Measurements from ENCODE around the gene ATXN1.
"Not testable (repeated sequence)": the region's sequence is repeated elsewhere in the genome, so short reads cannot be mapped to it uniquely, and the experiment has no call there.

Gene ATXN1

DNA sequence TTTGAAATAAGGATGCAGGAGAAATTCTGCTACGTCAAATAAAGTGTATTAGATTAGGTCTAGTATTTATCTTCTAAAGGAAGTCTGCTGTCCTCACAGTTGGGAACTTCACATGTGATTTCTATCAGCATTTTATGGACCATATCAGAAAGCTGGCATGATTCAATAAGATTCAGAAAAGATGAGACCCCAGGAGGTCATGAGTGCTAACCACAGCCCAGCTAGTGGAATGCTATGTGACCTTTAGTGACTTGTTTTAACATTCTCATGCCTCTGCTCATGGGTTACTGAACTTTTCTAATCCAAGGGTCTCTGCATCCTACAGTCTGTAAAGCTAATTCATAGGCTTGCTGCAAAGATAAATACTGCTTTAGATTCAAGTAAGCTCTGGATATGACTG is 372.8 kb downstream of the ATXN1 start:
- DNase-seq (ENCODE audit: low read depth), result no peak

DNA sequence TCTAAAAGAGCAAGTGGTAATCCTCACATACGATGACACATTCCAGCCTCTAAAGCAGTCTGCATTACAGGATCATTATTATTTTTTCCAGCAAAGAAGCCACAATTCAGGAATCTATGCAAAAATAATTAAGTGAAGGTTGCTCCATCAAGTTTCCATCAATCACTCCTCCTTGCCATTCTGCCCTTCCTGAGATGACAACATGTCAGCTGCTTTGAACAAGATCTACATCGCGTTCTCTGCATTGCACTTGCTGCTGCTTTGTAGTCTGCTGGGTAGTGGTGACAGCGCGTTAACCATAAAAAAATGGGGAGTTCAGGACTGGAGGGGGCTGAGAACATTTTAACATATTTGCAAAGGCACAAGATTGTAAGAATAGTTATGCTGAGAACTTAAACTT is 375.2 kb downstream of the ATXN1 start:
- no peak for DNase-seq (ENCODE audit: low read depth)

DNA sequence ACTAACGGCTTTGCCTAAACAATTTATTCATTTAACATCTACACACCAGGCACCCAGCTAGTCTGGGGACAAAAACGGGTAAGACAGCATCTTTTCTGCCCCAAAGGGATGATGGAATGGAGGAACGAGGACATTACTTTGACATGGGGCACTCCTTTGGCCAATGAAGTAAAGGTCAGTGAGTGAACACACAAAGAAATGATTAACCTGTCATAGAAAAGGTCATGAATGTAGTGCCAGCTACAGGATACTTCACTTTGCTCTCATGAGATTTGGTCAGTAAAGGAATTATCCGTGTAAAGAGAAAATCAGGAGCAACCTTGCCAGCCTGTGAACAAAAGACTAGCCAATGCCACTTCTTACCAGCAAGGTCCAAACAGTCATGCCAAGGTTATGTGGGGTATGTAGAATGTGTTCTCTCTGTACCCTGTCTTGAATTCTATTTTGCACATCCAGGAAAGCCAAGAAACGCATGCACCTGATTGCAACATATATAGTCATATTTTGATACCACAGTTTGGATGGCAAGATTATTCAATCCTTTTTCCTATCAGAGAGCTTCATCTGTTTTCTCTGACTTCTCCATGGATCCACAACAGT is 377.6 kb downstream of the ATXN1 start:
- DNase-seq (ENCODE audit: low read depth), result no peak

DNA sequence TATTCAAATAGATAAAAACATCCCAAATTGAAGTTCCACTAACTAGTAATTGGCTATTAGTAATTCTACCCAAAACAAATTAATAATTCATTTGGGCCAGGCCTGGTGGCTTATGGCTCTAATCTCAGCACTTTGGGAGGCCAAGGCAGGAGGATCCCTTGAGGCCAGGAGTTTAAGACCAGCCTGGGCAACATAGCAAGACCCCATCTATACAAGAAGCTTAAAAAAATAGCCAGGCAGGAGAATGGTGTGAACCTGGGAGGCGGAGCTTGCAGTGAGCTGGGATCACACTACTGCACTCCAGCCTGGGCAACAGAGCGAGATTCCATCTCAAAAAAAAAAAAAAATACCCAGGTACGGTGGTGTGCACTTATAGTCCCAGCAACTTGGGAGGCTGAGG is 379.3 kb downstream of the ATXN1 start:
- not testable (repeated sequence) for DNase-seq (ENCODE audit: low read depth)

DNA sequence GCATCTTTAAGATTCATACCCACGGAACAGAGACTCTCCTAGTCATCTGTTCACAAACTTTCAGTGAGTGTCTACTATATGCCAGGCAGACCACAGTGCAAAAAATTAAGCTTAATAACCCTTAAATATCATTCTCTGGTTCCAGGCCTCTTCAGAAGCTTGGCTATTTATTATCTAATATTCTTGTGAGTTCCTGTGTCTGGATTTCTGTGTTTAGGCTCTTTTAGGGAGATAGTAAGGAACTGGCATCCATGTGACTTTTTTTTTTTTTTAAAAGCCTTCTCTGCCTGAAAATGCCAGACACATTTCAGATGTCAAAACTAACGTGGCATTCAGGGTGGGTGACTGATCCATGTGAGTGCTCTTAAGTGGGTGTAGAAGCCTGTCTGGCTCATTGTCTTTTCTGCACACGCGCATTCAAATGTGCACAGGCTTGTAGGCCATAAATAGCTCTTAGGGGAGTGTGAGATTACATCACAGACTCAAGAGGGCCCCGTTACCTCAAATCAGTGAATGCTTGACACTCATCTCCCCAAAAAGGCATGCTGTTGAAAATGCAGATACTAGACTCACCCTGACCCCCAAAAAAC is 380.9 kb downstream of the ATXN1 start:
- DNase-seq (ENCODE audit: low read depth), result no peak

DNA sequence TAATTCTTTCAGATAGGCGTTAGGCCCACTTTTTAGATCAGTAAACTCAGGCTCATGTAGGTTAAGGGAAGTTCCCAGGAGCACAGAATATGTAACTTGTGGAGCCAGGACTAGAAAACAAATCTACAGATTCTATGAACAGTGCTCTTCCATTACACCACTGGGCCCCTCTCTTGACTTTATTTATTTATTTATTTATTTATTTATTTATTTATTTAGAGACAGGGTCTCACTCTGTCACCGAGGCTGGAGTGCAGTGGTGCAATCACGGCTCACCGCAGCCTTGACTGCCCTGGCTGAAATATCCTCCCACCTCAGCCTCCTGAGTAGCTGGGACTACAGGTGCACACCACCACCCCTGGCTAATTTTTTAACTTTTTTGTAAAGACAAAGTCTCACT is 382.9 kb downstream of the ATXN1 start:
- not testable (repeated sequence) for DNase-seq (ENCODE audit: low read depth)

DNA sequence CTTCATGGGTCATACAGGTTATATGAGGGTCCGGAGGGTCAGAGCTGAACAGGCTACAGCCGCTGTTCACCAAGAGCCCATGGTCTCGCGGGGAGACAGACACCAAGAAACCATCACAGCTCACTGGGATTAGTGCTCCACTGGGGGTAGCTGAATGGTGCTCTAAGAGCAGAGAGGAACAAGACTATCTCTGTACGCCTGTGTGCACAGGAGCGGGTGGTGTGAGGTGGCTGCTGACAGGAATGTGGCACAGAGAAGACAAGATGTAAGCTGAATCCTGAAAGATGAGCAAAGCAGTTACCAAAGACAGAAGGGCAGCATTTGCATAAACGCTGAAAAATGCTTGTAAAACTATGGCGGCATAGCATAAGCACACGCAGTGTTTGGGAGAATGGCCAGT is 383.8 kb downstream of the ATXN1 start:
- no peak for DNase-seq (ENCODE audit: low read depth)

DNA sequence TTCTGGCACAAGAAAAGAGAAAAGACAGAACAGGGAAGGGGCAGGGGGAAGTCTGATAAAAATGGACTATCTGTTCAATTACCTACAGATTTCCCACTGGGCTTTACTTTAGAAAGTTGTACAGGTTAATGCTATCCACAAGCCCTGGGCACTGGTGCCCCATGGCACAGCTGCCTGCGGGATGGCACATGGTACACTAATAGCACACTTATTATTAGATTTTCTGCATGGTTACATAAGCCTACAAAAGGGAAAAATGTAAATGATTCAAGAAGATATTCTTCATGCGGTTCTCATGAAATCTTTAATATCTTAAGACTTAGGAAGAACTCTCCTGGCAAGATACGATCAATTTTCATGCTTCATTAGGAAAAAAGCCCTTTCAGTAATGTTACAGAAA is 385.4 kb downstream of the ATXN1 start:
- DNase-seq (ENCODE audit: low read depth), result no peak

DNA sequence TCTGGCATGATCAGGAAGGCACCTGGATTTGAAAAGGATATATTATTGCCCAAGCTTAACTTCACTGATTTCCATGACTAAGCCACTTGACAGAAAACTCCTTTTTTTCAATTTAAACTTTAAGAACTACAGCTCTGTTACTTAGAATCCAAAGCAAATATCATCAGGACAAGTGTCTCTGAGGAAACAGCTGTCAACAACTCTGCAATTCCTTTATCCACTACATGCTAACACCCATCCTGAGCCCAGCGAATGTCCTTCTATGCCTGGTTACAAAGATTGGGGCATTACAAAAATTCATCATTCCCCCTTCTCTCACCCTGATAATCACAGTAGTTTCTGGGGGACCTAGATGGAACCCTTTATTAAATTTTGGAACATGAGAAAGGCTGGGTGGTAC is 386.1 kb downstream of the ATXN1 start:
- DNase-seq (ENCODE audit: low read depth), result no peak

DNA sequence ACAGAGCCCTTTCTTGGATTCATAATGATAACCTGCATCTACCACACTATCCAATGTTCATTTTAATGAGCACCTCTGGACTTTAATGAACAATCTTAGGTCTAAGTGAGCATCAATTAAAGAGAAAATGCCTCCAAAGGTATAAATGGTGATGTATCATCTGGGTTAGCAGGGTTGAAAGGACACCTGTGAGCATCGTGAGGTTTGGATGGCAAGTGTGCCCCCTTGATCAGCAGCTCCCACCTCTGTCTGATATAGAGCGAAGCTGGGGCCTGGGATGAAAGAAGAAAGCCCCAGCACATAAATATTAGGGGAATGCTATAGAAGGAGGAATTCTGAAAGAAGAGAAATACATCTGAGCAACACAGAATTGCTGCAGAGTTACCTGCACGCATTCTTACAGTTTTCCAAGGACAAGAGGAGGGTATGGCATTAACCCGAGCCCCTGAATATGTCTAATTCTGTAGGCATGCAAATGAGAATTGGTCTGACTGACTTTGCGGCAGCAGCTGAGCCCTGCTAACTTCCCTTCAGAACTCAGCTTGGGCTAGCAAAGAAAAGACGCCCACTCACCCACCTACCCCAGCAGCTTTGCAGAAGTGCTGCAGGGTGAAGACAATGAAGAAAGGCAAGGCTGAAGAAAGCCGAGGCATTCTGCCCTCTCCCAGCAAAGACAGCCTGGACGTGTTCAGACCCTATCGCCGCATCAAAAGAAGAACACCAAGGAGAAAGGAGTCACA is 386.6 kb downstream of the ATXN1 start:
- no peak for DNase-seq (ENCODE audit: low read depth)

DNA sequence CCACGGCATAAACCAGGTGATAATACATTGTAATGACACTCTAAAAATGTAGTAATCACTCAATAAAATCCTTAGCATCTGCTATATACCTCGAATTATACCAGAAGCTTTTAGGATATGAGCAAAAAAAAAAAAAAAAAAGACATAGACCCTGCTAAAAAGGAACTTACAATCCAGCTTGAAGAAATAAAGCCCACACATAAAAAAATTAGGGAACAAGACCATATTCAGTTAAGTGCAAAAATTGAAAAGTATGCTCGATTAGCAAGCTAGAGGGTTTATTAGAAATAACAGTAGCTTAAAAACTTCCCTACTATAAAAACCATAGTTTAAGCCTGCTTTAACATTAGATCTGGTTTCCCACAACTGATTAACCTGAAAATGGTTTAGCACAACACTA is 387.2 kb downstream of the ATXN1 start:
- no peak for DNase-seq (ENCODE audit: low read depth)

DNA sequence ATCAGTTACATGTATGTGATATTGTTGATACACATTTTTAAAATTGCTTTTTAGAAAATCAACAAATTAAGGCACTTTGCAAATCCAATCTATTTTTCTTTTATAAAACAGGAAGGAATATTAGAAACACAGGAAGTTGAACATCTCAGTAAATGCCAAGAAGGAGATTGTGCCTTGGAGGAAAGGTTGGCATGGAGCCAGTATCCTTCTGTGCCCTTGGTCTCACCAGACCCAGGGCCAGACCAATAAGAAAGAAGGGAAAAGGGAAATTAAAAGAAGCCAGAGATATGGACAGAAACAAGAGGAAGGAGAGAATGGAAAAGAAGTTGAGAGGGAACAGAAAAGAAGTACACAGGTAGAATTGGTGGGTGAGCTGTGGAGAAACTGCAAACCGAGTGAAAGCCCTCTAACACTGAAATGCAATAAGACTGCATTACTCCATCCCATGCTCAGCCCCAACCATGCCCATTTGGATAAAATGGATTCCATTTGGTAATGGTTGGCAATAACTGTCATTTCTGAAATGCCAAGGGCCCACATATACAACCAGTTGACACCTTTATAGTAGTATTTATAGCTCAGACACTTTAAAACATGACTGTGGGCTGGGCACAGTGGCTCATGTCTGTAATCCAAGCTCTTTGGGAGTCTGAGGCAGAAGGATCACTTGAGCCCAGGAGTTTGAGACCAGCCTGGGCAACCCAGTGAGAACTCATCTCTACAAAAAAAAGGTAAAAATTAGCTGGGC is 389.1 kb downstream of the ATXN1 start:
- no peak for DNase-seq (ENCODE audit: low read depth)

DNA sequence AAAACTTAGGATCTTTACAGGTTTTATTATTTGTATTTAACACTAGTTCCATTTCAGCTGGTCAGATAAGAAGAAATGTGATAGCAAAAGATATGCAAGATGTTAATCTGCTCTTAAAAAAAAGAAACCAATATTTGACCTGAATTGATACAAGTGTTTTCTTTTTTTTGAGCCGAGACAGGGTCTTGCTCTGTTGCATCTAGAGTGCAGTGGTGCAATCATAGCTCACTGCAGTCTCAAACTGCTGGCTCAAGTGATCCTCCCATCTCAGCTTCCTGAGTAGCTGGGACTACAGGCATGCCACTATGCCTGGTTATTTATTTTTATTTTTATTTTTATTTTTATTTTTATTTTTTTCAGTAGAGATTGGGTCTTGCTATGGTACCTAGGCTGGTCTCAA is 389.9 kb downstream of the ATXN1 start:
- no peak for DNase-seq (ENCODE audit: low read depth)

DNA sequence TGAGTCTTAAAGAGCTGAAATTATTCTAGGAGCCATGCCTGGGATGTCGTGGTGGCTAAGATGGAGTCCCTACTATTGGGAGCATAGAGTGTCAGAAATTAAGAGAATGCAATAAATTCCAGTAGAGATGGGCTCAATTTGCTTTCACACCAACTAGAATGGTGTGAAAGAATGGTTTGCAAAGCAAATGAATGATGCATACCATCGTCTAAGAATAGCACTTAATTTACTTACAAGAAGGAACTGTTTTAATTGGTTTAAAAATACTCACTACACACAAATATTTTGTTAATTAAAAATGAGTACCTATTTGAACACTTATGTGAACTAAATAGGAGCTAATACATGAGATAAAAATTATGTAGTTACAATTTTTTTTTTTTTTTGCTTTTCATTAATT is 390.3 kb downstream of the ATXN1 start:
- no peak for DNase-seq (ENCODE audit: low read depth)

DNA sequence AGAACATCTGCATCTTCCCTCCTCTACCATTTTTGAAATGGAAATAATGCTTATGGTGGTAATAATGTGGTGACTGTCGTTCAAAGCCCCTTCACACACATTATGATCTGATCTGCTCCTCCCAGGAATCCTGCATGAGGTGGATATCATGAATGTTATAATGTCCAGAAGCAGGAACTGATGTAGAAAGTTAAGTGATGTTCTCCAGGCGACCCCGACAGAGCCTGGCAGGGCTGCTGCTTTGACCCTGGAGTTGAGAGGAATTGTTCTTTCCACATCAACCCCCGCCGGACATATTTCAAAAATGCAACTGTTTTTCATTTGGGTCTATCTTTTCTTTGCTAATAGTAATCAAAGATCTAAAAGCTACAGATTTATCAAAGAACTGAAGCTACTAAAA is 391.3 kb downstream of the ATXN1 start:
- DNase-seq (ENCODE audit: low read depth), result no peak

DNA sequence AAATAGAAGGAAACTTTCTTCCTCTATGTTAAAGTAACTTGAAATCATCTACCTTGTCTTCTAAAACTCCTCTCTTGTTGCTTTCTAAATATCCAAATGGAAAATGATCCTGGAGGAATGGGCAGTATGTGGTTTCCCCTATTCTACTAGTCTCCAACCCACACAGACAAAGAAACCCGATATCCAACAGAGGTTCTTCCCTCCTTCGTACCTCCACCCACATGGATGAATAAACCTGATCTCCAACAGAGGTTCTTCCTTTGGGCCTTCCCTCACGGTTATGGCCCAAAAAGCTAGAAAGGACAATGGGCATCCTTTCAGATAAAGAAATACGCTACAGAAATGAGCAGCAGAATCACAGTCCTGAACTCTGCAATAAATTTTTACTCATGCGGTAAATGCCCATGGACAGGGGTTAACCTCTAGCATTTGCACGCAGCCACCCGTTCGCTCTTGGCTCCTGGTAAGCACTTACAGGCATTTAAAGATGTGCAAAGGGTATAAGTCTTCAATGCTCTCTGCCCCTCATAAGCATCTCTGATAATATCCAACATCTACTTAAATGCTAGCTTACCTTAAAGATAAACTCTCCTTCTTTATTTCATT is 392.0 kb downstream of the ATXN1 start:
- DNase-seq (ENCODE audit: low read depth), result no peak

DNA sequence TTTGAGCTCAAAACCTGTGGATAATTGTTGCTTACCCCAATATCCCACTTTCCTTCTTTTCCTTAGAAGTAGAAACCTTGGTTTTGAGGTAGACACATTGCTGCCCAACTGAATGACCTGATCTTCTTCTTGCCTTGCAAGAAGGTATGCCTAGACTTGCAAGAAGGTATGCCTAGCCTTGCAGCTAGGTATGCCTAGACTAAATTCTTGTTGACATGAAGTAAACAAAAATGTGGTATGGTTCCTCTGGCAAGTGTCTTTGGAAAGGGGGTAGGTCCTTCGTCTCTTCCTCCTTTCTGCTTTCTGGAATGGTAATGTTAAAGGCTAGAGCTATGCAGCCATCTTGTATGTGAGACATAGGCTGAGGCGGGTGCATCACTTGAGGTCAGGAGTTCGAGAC is 393.7 kb downstream of the ATXN1 start:
- DNase-seq (ENCODE audit: low read depth), result no peak

DNA sequence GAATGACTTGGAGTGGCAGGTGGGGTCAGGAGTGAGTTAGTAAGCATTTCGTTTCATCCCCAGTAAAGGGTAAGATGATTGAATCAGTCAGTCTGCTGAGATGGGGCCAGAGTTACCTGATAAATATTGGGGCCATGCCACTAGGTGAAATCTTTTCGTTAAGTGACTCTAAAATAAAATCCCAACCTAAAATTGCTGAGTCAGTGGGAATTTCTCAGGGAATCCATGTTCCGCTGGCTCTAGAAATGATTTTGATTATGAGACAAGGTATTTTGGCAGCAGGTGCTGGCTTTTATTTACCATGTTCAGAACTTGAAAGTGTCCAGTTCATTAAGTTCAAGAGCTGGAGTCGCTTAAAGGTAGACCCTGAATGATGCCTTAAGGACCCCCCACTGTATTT is 397.5 kb downstream of the ATXN1 start:
- no peak for DNase-seq (ENCODE audit: low read depth)

DNA sequence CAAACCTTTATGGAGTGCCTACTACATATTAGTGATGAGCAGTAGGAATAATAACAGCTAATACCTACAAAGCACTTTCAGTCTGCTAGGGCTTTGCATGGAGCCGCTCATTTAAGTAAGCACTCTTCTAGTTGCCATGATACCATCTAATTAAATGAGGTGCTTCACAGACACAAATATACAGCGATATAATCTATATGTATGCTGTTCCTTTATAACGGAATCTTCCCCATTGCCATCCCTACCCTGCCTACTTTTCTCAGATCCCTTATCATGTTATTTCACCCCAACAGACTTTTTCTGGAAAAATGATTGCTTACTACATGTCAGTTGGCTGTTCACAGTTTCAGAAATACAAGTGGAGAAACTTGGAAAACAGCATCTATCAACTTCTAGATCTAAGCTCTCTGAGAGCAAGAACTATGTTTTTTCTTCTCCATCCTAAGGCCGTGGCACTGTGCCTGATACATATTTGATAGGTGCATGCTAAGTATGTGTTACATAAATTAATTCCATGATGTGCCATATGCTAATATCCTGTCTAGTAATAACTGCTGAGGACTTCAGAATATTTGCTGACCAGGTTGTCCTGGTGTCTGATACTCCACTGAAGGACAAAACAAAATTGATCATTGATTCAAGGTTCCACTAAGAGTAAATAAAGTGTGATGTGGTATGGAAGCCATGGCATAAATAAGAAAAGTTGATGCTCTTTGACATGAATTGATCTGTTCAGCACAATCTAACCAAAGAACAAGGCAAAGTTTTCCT is 398.3 kb downstream of the ATXN1 start:
- DNase-seq (ENCODE audit: low read depth), result no peak

DNA sequence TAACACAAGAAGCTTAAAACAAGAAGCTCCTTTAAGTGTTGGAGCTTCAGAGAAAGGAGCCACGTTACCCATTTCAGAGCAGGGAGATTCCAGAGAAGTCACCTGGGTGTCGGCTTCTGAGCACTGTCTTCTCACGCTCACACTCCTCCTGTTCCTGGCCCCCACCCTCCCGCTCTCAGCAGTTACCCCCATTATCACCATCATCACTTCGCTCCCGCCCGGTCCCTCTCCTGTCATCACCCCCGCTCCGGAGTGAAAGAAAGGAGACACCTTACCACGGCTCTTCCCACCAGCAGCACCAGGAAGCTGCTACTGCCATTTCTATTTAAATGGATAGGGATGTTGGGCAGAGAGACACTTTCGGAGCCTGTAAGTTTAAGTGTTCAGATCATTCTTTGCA is 399.0 kb downstream of the ATXN1 start:
- no peak for DNase-seq (ENCODE audit: low read depth)

DNA sequence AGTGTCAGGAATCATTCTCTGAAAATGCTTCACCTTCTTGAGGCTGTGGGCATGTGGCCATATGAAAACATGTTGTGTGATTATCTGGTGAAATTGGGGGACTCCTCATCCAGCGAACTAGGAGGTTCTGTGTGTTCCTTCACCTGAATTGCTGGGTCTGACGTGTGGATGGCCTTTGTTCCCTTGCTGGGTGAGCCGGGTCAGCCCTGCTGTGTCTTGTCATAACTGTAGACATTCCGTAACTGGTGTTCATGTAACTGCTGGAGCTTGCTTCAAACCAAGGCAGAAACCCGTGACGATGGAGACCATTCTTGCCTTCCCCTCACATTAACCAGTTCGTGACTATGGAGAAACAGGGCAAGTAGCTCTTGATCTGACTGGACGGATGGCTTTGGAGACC is 399.4 kb downstream of the ATXN1 start:
- no peak for DNase-seq (ENCODE audit: low read depth)

DNA sequence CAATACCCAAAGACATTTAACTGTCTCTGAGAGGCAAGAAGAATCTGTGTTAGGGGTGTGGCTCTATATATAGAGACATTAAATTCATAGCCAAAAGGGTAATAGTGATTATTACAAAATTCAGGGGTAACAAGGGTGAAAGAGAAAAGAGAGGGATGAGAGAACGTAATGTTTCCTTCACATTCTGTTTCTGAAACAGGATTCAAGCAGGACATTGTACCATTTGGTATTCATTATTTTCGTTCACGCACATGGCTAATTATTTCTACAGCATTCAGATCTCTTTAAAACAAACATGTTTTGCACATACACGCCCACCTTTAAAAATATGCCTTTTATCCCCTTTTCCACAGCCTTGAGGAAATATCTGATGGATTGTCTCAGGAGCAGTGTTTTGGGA is 400.1 kb downstream of the ATXN1 start:
- DNase-seq (ENCODE audit: low read depth), result no peak
